AG04450 (cell line): ENCODE data around the gene PREX1. TPM values are rescaled to one million over a fixed set of nuclear protein-coding genes. Genes with fewer than 3 reads are reported as not detected.

Experiments used
- CTCF ChIA-PET: fragments of 300-600, 350-600 bp; formaldehyde crosslinking; extraction: SDS; loops from one replicate; lab custom pipeline; 2022; ENCODE audit warnings: antibody characterized with exemption, inconsistent platforms; lab: Charles Lee
- POLR2A ChIA-PET: fragments of 350-600 bp; formaldehyde crosslinking; extraction: SDS; loops from one replicate; lab custom pipeline; 2021; ENCODE audit warnings: antibody characterized with exemption, inconsistent platforms; lab: Yijun Ruan, JAX
- DNase-seq: peaks from one replicate; pipeline ENCODE4 v3.0.0-alpha.2; 2011; ENCODE audit warnings: low read depth, low spot score
- H3K27ac ChIP-seq: one replicate; pipeline ENCODE4 v1.5.1; 2012; ENCODE audit warnings: low read depth, low read length, control low read depth
- H3K27me3 ChIP-seq: one replicate; pipeline ENCODE4 v1.6.0; 2012; ENCODE audit warnings: low read length; ENCODE audit not compliant: control insufficient read depth, insufficient read depth
- H3K4me3 ChIP-seq: 2 replicates; pipeline ENCODE4 v1.5.1; 2011; ENCODE audit warnings: mild to moderate bottlenecking, low read depth, low read length, control low read depth
- H3K9me3 ChIP-seq: 2 replicates; pipeline ENCODE4 v1.5.1; 2012; ENCODE audit warnings: low read length; ENCODE audit not compliant: control insufficient read depth, insufficient read depth
- polyA plus RNA-seq: library from polyadenylated mRNA; depleted of rRNA; stranded (reverse); fragments of >200 nt; gene quantifications from 2 replicates; pipeline ENCODE4 v1.2.3, GENCODE V29; 2011
- TF ChIP-seq, protein P1 (sequence below): IDR thresholded peaks from 2 replicates; pipeline ENCODE4 v1.5.1; 2011; ENCODE audit warnings: low read depth, low read length, control low read depth, inconsistent platforms

The PREX1 gene
- polyA plus RNA-seq, 1 experiment: 0.69 TPM

DNA sequence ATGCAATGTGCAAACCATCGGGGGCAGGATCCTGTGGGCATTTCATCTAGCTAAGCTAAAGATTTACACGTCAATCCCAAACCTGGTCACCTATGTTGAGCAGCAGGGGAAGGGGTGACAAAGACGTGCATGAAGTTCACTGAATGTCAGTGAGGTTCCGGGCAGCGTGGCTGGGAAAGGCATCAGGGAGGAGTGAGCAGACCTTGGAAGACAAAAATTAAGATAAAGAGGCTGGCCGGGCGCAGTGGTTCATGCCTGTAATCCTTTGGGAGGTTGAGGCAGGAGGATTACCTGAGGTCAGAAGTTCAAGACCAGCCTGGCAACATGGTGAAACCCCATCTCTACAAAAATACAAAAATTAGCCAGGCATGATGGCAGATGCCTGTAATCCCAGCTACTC lies 126.1 kb downstream of the PREX1 start:
- ChIA-PET CTCF (no interaction called here), POLR2A (no interaction called here)
- peaks cover 3% of the 10 kb centered on the region for H3K27me3 ChIP-seq
- H3K9me3 ChIP-seq: no peaks in the 10 kb centered on the region
- H3K27ac ChIP-seq: no peak overlapping the region
- DNase-seq: no peak
- TF ChIP-seq, protein P1, sequence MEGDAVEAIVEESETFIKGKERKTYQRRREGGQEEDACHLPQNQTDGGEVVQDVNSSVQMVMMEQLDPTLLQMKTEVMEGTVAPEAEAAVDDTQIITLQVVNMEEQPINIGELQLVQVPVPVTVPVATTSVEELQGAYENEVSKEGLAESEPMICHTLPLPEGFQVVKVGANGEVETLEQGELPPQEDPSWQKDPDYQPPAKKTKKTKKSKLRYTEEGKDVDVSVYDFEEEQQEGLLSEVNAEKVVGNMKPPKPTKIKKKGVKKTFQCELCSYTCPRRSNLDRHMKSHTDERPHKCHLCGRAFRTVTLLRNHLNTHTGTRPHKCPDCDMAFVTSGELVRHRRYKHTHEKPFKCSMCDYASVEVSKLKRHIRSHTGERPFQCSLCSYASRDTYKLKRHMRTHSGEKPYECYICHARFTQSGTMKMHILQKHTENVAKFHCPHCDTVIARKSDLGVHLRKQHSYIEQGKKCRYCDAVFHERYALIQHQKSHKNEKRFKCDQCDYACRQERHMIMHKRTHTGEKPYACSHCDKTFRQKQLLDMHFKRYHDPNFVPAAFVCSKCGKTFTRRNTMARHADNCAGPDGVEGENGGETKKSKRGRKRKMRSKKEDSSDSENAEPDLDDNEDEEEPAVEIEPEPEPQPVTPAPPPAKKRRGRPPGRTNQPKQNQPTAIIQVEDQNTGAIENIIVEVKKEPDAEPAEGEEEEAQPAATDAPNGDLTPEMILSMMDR: no peak
- H3K4me3 ChIP-seq: no peak overlapping the region

DNA sequence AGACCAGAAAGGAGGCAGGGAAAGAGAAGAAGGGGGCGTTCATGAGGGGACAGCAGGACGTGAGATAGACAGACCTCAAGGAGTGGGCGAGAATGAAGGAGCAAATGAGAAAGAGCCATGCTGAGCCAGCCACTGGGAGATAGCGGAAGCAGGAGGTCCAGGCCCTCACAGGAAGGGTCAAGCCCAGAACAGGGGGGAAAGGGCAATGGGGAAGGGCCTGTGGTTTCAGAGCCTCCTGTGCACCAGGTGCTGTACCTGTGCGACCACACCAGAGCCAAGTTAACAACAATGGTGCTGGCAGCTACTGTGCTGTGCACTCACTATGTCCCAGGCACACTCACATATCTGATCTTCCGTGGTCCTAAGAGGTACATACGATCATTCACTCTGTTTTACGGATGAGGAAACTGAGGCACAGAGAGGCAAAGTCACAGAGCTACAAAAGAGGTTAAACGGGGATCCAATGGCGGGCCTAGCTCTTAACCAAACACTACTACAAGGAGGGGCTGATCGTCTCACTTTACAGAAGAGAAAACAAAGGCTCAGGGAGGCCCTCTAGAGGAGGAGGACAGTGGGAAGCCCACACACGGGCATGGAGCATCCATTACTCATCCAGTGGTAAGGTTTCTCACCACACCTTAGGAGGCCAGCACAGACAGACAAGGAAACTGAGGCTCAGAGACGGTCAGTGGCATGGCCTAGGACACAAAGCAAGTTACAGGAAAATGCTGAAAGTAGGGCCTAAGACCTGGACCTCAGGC lies 129.1 kb downstream of the PREX1 start:
- CTCF ChIA-PET: no interaction called here
- TF ChIP-seq, protein P1: no peak
- no peak for DNase-seq
- no peak overlapping the region for H3K4me3 ChIP-seq
- H3K9me3 ChIP-seq: no peaks in the 10 kb centered on the region
- peaks cover 3% of the 10 kb centered on the region for H3K27me3 ChIP-seq
- H3K27ac ChIP-seq: no peak overlapping the region
- POLR2A ChIA-PET: no interaction called here

DNA sequence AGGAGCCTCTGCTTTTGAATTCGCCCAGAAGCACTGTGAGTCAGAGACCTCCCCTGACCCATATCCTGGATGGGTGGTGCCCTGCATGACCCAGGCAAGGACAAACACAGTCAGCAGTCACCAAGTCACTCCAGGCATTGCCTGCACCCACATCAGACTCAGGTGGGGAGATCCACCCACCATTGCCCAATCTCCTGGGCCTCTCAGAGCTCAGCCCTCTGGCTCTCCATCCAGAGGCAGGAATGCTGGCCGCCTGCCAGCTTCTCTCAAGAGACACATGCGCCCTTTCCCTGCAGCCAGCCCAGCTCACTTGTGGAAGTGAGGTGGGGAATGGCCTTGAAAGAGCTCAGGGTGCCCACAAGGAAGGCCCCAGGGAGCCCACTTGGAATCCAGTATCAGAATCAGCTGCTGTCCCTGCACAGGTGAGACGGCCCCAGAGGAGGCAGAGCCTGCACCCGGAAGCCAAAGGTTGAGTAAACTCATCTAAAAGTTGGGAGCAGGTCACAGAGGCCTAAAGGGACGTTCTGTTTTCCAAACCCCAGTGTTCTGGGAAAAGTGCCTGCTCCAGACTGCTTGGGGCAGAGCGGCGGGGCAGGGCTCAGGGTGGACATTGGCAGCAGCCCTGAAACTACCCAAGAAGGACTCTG lies 129.8 kb downstream of the PREX1 start:
- DNase-seq: peak; percentile 52
- POLR2A ChIA-PET: interaction anchor here (0.7 kb wide), 2 partner anchors 13 to 15 kb away, joined by 3 to 4 read pairs; no protein-coding TSS in a partner anchor
- H3K27ac ChIP-seq: no peak overlapping the region

DNA sequence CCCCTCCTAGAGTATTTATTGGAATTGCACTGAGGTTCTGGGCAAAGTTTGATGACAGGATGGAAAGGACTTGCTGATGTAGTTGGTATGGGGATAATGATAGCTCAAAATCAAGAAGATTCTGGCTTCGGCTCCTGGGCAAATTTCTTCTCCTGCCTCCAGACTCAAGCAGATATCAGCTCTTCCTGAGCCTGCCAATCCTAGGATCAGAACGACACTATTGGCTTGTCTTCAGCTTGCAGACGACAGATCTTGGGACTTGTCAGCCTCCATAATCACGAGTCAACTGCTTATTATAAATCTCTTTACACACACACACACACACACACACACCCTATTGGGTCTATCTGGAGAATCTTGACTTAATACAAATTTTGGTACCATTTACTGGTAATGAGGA lies 131.1 kb downstream of the PREX1 start:
- ChIA-PET CTCF (interaction anchor here (0.6 to 1.8 kb wide), 3 partner anchors 39 to 209 kb away, joined by 3 to 9 read pairs (median 4); no protein-coding TSS in a partner anchor), POLR2A (interaction anchor here (0.7 kb wide), 1 partner anchor 995 kb away, joined by 3 read pairs; no protein-coding TSS in a partner anchor)
- Histone ChIP-seq H3K27ac (no peak overlapping the region), H3K4me3 (no peak overlapping the region), H3K9me3 (no peaks in the 10 kb centered on the region), H3K27me3 (no peaks in the 10 kb centered on the region)
- DNase-seq: no peak
- TF ChIP-seq, protein P1: no peak

More for the DNA sequence above, 129.8 kb downstream of the PREX1 start:
- Histone ChIP-seq H3K4me3 (no peak overlapping the region), H3K27me3 (no peaks in the 10 kb centered on the region), H3K9me3 (no peaks in the 10 kb centered on the region)
- CTCF ChIA-PET: no interaction called here
- TF ChIP-seq, protein P1: no peak

DNA sequence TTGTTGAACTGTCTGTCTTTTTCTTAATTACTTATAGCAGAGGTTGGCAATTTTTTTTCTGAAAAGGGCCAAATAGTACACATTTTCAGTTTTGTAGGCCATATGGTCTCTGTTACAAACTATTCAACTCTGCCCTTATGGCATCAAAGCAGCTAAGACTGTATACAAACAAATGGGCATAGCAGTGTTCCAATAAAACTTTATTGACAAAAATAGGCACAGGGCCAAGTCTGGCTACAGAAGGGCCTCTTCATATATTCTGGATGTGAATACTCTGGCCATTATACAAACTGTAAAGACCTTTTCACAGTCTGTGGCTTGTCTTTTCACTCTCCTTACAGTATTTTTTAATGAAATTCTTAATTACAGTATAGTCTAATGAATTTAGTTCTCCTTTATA lies 132.1 kb downstream of the PREX1 start:
- Histone ChIP-seq H3K27ac (no peak overlapping the region), H3K4me3 (no peak overlapping the region), H3K27me3 (no peaks in the 10 kb centered on the region), H3K9me3 (no peaks in the 10 kb centered on the region)
- no peak for DNase-seq
- TF ChIP-seq, protein P1: no peak
- ChIA-PET CTCF (interaction anchor here (1.8 kb wide), 1 partner anchor 38 kb away, joined by 4 read pairs; no protein-coding TSS in a partner anchor), POLR2A (no interaction called here)
